BE2C (cell line): ENCODE results near the gene PTGER3.
A peak's percentile ranks its signal among the peaks of the same experiment; 100 is the strongest.

Source experiments
- DNase-seq: peaks from one replicate; pipeline ENCODE4 v3.0.0-alpha.2; 2020
- H3K27me3 ChIP-seq: fragments of 250-450 bp; sonication (Bioruptor Pico); 2 replicates; pipeline ENCODE4 v1.5.1; 2020; ENCODE audit warnings: mild to moderate bottlenecking
- H3K36me3 ChIP-seq: fragments of 250-450 bp; sonication (Bioruptor Pico); 2 replicates; pipeline ENCODE4 v1.5.1; 2020; ENCODE audit warnings: mild to moderate bottlenecking
- H3K4me1 ChIP-seq: fragments of 250-450 bp; sonication (Bioruptor Pico); 2 replicates; pipeline ENCODE4 v1.5.1; 2020
- H3K4me3 ChIP-seq: 2 replicates; pipeline ENCODE4 v1.5.1; 2011; ENCODE audit warnings: low read depth, low read length
- H3K9me3 ChIP-seq: fragments of 250-450 bp; sonication (Bioruptor Pico); 2 replicates; pipeline ENCODE4 v1.5.1; 2020
- TF ChIP-seq, protein P1 (sequence below): IDR thresholded peaks from 2 replicates; pipeline ENCODE4 v1.5.1; 2012; ENCODE audit warnings: mild to moderate bottlenecking, low read depth, low read length

PTGER3 gene

DNA sequence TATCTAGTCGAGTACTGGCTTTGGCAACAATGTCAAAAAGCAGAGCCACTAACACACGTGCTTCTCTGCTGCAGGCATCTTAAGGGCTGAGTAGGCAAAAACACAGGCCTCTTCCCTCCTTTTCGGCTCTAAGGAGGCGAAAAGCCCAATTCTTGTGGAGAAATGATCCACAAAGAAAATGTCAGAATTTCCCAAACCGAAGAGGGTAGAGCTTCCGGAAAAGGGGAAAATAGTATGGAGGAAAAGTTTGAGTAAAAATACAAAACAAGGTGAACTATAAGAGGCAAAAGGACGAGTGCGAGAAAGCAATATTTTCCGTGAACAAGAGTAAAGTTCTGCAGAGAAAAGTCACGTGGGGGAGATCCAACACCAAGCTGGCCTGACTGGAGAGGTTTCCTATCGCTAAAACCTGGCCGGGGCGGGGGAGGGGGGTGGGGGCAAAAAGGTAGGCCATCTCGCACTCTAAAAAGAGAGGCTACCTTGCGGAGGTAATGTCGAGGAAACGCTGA is 32.7 kb upstream of the PTGER3 start:
- TF ChIP-seq, protein P1, sequence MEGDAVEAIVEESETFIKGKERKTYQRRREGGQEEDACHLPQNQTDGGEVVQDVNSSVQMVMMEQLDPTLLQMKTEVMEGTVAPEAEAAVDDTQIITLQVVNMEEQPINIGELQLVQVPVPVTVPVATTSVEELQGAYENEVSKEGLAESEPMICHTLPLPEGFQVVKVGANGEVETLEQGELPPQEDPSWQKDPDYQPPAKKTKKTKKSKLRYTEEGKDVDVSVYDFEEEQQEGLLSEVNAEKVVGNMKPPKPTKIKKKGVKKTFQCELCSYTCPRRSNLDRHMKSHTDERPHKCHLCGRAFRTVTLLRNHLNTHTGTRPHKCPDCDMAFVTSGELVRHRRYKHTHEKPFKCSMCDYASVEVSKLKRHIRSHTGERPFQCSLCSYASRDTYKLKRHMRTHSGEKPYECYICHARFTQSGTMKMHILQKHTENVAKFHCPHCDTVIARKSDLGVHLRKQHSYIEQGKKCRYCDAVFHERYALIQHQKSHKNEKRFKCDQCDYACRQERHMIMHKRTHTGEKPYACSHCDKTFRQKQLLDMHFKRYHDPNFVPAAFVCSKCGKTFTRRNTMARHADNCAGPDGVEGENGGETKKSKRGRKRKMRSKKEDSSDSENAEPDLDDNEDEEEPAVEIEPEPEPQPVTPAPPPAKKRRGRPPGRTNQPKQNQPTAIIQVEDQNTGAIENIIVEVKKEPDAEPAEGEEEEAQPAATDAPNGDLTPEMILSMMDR = no peak
- no peak for DNase-seq
- Histone ChIP-seq H3K4me1 (no peaks in the 10 kb centered on the region), H3K9me3 (no peaks in the 10 kb centered on the region), H3K4me3 (peak overlapping the region; percentile 96), H3K36me3 (peaks cover 24% of the 10 kb centered on the region), H3K27me3 (no peaks in the 10 kb centered on the region)

DNA sequence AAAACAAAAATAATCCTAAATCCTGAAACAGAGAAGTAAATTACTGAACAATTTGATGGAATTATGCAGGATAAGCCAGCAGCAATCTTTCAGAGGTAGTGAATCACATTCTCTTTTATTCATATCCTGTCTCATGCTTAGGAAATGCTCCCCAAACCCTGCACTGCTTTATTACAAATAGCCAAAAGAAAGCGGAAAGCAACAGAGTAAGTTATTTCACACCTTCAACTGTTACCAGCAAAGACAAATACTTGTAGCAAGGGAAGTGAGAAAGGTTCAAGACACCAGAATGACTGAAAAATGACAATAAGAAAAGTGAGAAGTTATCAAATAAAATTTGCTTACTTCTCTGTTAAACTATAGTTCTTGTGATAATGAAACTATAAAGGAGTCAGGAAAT is 27.1 kb upstream of the PTGER3 start:
- peaks cover 39% of the 10 kb centered on the region for H3K36me3 ChIP-seq
- H3K4me1 ChIP-seq = no peaks in the 10 kb centered on the region
- no peaks in the 10 kb centered on the region for H3K27me3 ChIP-seq
- TF ChIP-seq, protein P1 = no peak
- no peaks in the 10 kb centered on the region for H3K9me3 ChIP-seq
- no peak overlapping the region for H3K4me3 ChIP-seq
- DNase-seq = no peak

DNA sequence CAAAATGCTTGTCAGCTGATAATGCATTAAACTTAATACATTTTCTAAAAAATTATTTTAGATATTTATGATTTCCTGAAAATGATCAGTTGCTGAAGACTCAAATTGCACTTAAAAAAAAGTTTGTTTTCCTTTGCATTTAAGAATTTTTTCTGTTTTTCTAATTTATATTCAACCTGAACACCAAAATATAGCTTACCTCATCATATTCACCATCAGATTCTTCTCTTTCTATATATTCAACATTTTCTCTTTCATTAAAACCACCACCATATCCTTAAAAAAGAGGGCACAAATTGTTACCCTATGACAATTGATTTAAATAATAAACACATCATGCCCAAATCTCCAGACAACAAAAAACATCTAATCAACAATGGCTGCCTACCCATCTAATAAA is 24.7 kb upstream of the PTGER3 start:
- Histone ChIP-seq H3K4me1 (no peaks in the 10 kb centered on the region), H3K36me3 (peaks cover 35% of the 10 kb centered on the region), H3K4me3 (no peak overlapping the region), H3K9me3 (no peaks in the 10 kb centered on the region), H3K27me3 (no peaks in the 10 kb centered on the region)
- DNase-seq = no peak
- TF ChIP-seq, protein P1 = no peak

DNA sequence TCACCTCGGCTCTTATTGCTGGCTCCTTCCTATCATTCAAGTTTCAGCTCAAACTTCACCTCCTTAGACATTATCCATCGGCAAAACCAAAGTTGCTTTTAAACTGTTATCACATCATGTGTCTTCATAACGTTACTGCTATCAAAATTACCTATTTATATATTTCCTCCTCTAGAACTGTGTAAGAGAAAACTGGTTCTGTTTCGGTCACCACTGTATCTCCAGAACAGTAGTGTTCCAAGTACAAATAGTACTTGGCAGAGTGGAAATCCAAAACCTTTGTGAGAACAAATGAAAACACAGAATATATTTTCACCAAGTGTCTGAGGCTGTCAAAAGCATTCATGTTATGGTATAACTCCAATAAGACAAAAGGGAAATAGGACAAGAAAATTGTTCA is 24.1 kb upstream of the PTGER3 start:
- Histone ChIP-seq H3K36me3 (peaks cover 36% of the 10 kb centered on the region), H3K9me3 (no peaks in the 10 kb centered on the region), H3K4me1 (no peaks in the 10 kb centered on the region), H3K4me3 (no peak overlapping the region), H3K27me3 (no peaks in the 10 kb centered on the region)
- TF ChIP-seq, protein P1 = no peak
- no peak for DNase-seq

DNA sequence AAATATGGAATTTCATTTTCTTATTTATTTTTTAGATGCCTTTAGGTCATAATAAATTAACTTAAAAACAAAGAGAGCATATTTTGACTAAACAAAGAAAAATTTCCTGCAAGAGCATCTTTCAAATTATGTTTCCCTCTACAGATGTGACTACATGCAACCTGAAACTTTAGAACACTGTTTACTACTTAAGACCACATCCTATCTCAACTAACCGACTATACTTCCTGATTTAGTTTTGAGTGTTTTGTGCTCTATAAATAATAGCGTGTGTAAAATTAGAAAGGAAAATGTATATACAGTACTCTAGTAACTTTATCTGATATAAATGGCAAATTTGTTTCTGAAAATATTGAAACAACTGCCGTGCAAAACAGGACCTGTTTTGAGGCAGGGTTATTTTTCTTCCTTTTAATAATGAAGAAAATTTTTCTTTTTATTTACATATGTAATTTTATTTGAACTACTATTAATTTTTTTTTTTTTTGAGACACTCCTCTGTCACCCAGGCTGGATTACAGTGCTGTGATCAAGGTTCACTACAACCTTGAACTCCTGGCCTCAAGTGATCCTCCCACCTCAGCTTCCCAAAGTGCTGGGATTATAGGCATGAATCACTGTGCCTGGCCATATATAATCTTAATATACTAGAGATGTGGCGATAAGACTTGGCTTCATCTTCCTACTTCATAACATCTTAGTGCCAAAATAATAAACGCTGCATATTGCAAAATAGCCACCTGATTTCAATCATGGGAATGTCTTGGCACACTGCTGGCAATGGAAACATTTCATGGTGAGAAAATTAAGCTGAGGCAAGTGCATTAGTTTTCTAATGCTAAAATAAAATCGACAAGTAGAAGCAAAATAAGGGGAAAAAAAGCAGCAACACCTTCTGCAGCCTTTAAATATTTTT is 21.0 kb upstream of the PTGER3 start:
- H3K36me3 ChIP-seq = peaks cover 34% of the 10 kb centered on the region
- no peaks in the 10 kb centered on the region for H3K27me3 ChIP-seq
- no peak overlapping the region for H3K4me3 ChIP-seq

More for the DNA sequence above, 21.0 kb upstream of the PTGER3 start:
- Histone ChIP-seq H3K9me3 (no peaks in the 10 kb centered on the region), H3K4me1 (no peaks in the 10 kb centered on the region)
- TF ChIP-seq, protein P1 = no peak
- no peak for DNase-seq
